ENCODE results near the gene ENDOG.
A peak's percentile ranks its signal among the peaks of the same experiment; 100 is the strongest.

Gene ENDOG

GRCh38 chr9:128800061-128800460 lies 18.2 kb upstream of the ENDOG start:
- DNase-seq (ENCODE audit: low spot score): no peak

- no peak for DNase-seq (ENCODE audit: low spot score)
Measured at GRCh38 chr9:128802482-128802881, 15.8 kb upstream of the ENDOG start.

GRCh38 chr9:128805661-128806060 lies 12.6 kb upstream of the ENDOG start:
- DNase-seq (ENCODE audit: low spot score): no peak

DNA sequence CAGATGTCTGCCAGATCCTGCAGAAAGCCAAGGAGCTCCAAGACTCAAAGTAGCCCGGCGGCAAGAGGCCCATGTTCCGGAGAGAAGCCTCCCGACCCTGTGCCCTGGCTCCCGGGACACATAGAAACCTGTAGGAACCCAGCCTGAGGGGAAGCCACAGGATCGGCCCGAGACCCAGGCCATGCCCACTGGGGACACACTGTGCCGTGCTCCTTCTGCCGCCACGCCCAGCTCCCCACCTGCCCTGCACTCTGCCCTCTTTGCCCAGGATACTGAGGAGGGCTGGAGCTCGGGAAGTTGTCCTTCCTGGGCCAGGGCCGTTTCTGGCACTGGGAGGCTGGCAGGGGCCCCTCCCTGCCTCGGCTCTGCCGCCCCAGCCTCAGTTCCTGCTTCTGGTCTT lies 10.5 kb upstream of the ENDOG start:
- no peak for DNase-seq (ENCODE audit: low spot score)

GRCh38 chr9:128808543-128808942 lies 9.8 kb upstream of the ENDOG start:
- DNase-seq (ENCODE audit: low spot score): no peak

GRCh38 chr9:128809036-128809599 lies 9.2 kb upstream of the ENDOG start:
- DNase-seq (ENCODE audit: low spot score): no peak

GRCh38 chr9:128809831-128810230 lies 8.5 kb upstream of the ENDOG start:
- DNase-seq (ENCODE audit: low spot score): no peak

GRCh38 chr9:128810873-128811272 lies 7.4 kb upstream of the ENDOG start:
- no peak for DNase-seq (ENCODE audit: low spot score)

DNA sequence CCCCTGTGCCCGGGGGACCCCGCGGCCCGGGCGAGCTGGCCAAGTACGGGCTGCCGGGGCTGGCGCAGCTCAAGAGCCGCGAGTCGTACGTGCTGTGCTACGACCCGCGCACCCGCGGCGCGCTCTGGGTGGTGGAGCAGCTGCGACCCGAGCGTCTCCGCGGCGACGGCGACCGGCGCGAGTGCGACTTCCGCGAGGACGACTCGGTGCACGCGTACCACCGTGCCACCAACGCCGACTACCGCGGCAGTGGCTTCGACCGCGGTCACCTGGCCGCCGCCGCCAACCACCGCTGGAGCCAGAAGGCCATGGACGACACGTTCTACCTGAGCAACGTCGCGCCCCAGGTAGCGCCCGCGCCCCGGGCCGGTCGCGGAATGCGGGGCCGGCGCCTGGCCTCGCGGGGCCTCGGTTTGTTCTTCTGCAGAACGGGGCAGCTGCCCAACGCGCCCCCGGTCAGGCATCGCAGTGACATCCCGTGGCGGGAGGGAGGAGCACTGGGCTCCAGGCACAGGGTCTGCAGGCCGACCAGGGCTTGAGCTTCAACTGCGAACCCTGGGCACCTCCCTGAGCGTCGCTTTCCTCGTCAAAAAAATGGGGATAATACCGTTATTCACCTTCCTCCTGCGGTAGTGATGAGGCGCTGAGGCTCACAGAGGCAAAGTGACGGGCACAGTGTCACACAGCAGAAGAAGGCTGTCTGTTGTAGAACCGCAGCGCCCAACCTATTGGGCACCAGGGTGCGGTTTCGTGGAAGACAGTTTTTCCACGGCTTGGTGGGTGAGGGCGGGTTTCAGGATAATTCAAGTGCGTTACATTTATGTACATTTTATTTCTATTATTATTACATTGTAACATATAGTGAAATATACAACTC lies 777 bp downstream of the ENDOG start:
- peak; percentile 2 for DNase-seq (ENCODE audit: low spot score)

DNA sequence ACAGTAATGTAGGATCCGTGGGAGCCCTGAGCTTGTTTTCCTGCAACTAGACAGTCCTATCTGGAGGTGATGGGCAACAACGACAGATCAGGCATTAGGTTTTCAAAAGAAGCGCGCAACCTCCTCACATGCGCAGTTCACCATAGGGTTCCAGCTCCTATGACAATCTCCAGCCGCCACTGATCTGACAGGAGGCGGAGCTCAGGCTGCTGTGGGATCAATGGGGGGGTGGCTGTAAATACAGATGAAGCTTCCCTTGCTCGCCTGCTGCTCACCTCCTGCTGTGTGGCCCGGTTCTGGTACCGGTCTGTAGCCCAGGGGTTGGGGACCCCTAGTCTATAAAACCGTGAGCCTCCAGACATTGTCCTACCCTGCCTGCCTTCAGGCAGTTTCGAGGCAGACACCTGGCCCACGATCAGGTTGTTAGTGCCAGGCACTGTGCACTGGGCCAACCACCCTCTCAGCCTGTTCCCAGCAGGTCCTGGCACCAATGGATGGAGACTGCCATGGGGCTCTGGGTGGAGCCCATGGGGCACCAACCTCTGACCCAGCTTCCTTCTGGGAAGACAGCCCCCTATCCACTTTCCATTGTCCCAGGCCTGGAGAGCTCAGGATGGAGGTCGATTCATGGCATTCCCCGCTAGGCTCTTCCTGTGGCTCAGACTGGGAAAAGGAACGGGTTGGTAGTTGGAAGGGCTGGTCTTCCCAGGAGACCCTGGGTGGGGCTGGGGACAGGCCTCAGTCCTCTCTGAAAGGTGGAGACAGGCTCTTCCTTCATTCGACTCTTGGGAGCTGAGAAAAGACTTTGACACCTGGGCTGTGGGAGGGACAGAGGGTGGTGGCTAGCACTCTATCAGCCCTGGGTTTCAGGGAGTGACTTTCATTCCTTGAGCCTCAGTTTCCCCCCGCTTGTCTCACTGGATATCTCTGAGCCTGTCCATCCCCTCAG lies 1.7 kb downstream of the ENDOG start:
- DNase-seq (ENCODE audit: low spot score): no peak

DNA sequence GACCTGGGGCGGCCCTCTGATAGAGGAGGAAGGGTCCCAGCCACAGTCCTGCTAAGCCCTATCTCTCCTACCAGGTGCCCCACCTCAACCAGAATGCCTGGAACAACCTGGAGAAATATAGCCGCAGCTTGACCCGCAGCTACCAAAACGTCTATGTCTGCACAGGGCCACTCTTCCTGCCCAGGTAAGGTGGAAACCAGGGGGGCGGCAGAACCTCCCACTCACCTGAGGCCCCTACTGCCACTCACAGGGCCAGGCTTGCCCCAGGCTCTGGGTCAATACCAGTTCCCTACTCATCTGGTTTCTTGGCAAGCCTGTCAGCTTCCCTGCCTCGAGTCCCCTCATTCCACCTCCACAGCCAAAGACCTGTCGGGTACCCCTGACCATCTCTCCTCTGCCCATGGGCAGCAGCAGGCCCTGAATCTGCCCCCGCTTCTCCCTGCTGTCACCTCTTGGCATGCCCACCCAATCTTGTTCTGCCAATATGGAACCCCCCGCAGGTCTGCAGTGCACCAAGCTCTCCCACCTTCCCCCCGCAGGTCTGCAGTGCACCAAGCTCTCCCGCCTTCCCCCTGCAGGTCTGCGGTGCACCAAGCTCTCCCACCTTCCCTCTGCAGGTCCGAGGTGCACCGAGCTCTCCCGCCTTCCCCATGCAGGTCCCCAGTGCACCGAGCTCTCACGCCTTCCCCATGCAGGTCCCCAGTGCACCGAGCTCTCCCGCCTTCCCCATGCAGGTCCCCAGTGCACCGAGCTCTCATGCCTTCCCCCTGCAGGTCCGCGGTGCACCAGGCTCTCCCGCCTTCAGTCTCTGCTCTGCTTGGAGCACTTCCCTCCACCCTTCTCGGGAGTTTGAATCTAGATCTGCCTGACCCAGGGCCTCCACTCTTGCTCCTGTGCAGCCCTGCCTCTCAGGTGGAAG lies 2.6 kb downstream of the ENDOG start:
- DNase-seq (ENCODE audit: low spot score): no peak

- DNase-seq (ENCODE audit: low spot score): no peak
Measured at GRCh38 chr9:128821584-128822406, 3.5 kb downstream of the ENDOG start.

GRCh38 chr9:128822407-128823042 lies 4.2 kb downstream of the ENDOG start:
- no peak for DNase-seq (ENCODE audit: low spot score)

DNA sequence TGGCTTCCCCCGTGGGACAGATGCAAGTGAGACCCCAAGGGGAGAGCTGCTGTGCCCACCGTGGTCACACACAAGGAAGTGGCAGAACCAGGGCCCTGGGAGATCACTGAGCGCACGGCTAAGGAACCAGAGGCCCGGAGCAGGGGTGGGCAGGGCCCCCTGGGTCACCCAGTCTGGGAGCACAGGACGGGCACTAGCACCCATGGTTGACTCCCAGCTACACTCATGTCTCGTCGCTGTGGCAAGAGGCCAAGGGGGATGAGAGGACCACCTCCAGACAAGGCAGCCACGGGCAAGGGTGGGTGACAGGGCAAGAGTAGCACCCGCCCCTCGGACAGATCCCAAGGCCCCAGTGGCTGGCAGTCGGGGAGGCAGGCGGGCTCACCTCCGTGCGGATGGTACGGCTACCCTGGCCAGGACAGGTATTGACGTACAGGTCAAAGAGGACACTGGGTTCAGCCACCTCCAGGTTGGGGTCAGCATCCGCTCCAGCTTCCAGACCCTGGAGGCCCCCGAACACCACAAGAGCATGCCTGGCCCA lies 5.1 kb downstream of the ENDOG start:
- no peak for DNase-seq (ENCODE audit: low spot score)

DNA sequence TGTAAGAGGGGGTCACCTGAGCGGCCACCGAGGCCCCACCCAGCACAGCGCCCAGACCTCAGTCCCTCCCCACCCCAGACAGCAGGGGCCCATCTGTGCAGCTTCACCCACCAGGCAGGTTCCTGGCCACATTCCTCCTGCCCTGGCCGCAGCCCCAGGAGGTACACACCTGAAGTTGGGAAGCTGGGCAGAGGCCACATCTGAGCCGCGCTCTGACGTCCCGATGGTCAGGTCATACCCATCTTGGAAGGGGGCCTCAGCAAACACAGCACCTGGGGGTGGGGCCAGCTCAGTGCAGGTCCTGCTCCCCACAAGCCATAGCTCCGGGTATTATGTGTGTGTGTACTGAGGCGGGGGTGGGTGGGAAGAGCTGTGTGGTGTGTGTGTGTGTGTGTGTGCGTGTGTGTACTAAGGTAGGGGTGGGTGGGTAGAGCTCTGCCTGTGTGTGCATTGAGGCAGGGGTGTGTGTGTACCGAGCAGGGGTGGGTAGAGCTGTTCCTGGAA lies 5.7 kb downstream of the ENDOG start:
- no peak for DNase-seq (ENCODE audit: low spot score)

GRCh38 chr9:128824911-128825310 lies 6.6 kb downstream of the ENDOG start:
- no peak for DNase-seq (ENCODE audit: low spot score)

GRCh38 chr9:128825923-128826700 lies 7.8 kb downstream of the ENDOG start:
- DNase-seq (ENCODE audit: low spot score): no peak

DNA sequence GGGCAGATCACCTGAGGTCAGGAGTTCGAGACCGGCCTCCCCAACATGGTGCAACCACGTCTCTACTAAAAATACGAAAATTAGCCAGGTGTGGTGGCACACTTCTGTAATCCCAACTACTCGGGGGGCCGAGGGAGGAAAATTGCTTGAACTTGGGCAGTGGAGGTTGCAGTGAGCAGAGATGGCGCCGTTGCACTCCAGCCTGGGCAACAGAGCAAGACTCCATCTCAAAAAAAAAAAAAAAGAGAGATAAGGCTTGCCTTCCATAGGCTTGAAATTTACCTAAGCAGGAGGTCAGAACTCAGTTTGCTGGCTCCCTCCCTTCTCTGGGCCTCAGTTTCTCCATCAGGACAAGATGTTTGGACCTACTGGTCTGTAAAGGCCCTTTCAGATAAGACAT lies 10.0 kb downstream of the ENDOG start:
- no peak for DNase-seq (ENCODE audit: low spot score)

Measured in LoVo (cell line).